NCI-H526 (cell line): ENCODE results near the gene ADIG.
A peak's percentile ranks its signal among the peaks of the same experiment; 100 is the strongest.

Experiments
- DNase-seq, 2 experiments: peaks; one replicate each; lab custom pipeline; 2025; lab: John Stamatoyannopoulos, UW

The ADIG gene

DNA sequence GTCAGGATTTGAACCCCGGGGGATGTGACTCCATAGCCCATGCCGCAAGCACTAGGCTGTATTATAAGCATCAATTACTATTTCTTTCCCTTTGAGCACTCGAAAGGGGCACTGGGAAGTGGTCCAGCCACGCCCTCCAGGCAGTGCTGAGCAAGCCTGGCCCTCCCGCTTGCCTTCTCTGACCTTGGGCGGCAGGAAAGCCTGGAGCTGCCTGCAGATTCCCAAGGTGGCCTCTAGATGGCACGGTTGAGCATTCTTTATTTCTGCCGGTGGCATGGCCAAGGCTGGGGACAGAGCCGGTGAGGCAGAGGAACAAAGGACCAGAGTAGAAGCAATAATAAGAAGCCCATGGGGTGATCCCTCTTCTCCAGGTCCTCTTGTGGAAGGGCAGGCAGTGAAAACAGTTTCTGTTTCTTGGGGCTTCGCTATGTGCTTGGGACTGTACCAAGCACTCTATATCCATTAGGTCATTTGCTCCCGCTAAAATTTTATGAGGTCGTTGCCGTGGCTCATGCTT is 52.6 kb downstream of the ADIG start:
- peak; percentile 27 to 84 for DNase-seq

GRCh38 chr20:38635721-38636288 is 54.8 kb downstream of the ADIG start:
- DNase-seq = peak in 1 of 2 experiments; percentile 9
